ENCODE measurements around the gene ARGLU1. TPM values are rescaled to one million over a fixed set of nuclear protein-coding genes. Genes with fewer than 3 reads are reported as not detected.

ARGLU1 gene
- total RNA-seq, 1 donor from 2014 or later: 242 TPM

DNA sequence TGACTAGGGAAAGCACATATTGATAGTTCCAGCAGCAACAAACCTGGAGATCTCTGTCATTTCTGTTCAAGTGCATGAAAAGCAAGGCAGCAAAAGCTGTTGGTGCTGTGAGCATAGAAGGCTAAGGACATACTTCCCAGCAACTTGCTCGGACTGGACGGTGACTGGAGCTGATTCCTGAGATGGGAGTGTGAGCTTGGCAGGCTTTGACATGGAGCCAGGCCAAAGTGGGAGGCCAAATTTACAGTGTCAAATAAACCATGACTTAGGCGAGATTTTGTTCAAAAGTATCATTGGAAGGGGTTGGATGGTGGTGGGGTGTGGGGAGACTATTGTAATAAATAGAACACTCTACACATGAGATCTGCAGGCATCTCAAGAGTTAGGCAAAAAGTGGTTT lies 5.9 kb upstream of the ARGLU1 start:
- TF ChIP-seq, protein P1, sequence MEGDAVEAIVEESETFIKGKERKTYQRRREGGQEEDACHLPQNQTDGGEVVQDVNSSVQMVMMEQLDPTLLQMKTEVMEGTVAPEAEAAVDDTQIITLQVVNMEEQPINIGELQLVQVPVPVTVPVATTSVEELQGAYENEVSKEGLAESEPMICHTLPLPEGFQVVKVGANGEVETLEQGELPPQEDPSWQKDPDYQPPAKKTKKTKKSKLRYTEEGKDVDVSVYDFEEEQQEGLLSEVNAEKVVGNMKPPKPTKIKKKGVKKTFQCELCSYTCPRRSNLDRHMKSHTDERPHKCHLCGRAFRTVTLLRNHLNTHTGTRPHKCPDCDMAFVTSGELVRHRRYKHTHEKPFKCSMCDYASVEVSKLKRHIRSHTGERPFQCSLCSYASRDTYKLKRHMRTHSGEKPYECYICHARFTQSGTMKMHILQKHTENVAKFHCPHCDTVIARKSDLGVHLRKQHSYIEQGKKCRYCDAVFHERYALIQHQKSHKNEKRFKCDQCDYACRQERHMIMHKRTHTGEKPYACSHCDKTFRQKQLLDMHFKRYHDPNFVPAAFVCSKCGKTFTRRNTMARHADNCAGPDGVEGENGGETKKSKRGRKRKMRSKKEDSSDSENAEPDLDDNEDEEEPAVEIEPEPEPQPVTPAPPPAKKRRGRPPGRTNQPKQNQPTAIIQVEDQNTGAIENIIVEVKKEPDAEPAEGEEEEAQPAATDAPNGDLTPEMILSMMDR (IDR thresholded peaks at IDR 0.05; ENCODE audit: unreplicated experiment): no peak

DNA sequence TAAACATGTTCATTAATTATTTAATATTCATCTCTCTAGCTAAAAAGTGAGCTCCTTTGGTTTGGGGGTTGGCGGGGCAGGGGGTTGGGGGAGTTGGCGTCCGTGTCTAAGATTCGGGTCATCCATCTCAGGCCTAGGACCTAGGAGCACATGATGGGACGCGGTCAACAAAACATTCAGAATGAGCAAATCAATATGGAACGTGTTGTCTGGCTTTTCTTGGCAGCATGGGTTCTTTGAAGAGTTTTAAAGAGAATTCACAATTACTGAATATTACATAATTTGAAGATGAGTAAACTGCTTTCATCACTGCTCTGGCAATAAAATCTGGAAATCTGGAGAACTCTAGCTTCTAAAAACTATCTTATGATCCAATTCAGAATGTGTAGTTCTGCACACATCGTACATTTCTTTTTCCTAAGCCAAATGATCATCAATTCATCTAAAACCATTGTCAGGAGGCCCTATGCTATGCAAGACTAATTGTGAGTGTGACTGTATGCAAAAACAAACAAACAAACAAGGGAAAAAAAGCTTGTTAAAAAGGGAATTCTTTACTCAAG lies 5.4 kb upstream of the ARGLU1 start:
- no peak for DNase-seq (ENCODE audit: low spot score)
- H3K36me3 Mint-ChIP-seq (ENCODE audit: low read depth, unreplicated experiment): peaks cover 10% of the 10 kb centered on the region
- peaks cover 14% of the 10 kb centered on the region for H3K4me1 Mint-ChIP-seq (ENCODE audit: unreplicated experiment)
- H3K27me3 Mint-ChIP-seq (ENCODE audit: unreplicated experiment): peaks cover 9% of the 10 kb centered on the region
- H3K9me3 Mint-ChIP-seq (ENCODE audit: unreplicated experiment): no peaks in the 10 kb centered on the region
- no peak overlapping the region for H3K4me3 Mint-ChIP-seq (ENCODE audit: unreplicated experiment)
- TF ChIP-seq, protein P1 (IDR thresholded peaks at IDR 0.05; ENCODE audit: unreplicated experiment): no peak
- no peak overlapping the region for H3K27ac Mint-ChIP-seq (ENCODE audit: unreplicated experiment)

More for the DNA sequence above, 5.9 kb upstream of the ARGLU1 start:
- Mint-ChIP-seq H3K4me1 (ENCODE audit: unreplicated experiment) (peaks cover 14% of the 10 kb centered on the region), H3K27ac (ENCODE audit: unreplicated experiment) (no peak overlapping the region), H3K36me3 (ENCODE audit: low read depth, unreplicated experiment) (peaks cover 10% of the 10 kb centered on the region), H3K9me3 (ENCODE audit: unreplicated experiment) (no peaks in the 10 kb centered on the region), H3K27me3 (ENCODE audit: unreplicated experiment) (peaks cover 9% of the 10 kb centered on the region), H3K4me3 (ENCODE audit: unreplicated experiment) (no peak overlapping the region)
- no peak for DNase-seq (ENCODE audit: low spot score)

DNA sequence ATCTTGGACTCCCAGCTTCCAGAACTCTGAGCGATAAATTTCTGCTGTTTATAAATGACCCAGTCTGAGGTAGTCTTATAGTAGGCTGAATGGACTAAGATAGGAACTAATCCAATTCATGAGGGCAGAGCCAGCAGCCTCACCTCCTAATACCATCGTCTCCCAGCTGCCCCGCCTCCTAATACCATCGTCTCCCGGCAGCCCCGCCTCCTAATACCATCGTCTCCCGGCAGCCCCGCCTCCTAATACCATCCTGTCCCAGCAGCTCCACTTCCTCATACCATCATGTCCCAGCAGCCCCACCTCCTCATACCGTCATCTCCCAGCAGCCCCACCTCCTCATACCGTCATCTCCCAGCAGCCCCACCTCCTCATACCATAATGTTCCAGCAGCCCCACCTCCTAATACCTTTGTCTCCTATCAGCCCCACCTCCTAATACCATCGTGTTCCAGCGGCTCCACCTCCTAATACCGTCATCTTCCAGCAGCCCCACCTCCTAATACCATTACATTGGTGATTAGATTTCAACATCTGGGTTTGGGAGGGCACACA lies 2.4 kb upstream of the ARGLU1 start:
- Mint-ChIP-seq H3K27ac (ENCODE audit: unreplicated experiment) (peak overlapping the region; percentile 44), H3K4me3 (ENCODE audit: unreplicated experiment) (peak overlapping the region; percentile 60), H3K9me3 (ENCODE audit: unreplicated experiment) (no peaks in the 10 kb centered on the region), H3K4me1 (ENCODE audit: unreplicated experiment) (peaks cover 29% of the 10 kb centered on the region), H3K27me3 (ENCODE audit: unreplicated experiment) (peaks cover 20% of the 10 kb centered on the region), H3K36me3 (ENCODE audit: low read depth, unreplicated experiment) (peaks cover 16% of the 10 kb centered on the region)
- DNase-seq (ENCODE audit: low spot score): peak; percentile 69
- TF ChIP-seq, protein P1 (IDR thresholded peaks at IDR 0.05; ENCODE audit: unreplicated experiment): no peak

DNA sequence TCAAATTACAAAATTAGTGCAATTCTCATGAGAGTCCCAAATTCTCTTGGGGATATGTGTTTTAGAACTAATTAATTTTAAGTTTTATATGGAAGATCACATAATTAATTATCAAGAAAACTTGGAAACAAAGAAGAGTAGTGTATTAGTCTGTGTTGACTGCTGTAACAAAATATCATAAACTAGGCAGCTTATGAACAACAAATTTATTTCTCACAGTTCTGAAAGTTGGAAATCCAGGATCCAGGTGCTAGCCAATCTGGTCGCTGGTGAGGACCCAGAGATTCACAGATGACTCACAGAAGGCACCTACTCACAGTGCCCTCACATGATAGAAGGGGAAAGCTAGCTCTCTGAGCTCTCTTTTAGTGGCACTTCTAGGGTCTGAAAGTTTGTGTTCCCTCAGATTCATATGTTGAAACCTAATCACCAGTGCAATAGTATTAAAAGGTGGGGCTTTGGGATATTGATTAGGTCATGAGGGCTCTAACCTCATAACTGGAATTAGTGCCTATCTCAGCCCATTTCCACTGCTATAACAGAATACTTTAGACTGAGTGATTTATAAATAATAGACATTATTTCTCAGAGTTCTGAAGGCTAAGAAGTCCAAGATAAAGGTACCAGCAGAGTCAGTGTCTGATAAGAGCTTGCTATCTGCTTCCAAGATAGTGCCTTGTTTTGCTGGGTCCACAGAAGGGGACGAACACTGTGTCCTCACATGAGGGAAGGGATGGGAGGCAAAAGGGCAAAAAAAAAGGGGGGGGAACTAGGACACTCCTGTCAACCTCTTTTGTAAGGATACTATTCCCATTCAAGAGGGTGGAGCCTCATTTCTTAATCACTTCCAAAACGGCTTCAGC lies 1.5 kb upstream of the ARGLU1 start:
- peaks cover 16% of the 10 kb centered on the region for H3K36me3 Mint-ChIP-seq (ENCODE audit: low read depth, unreplicated experiment)
- H3K27me3 Mint-ChIP-seq (ENCODE audit: unreplicated experiment): peaks cover 24% of the 10 kb centered on the region
- no peaks in the 10 kb centered on the region for H3K9me3 Mint-ChIP-seq (ENCODE audit: unreplicated experiment)
- H3K4me3 Mint-ChIP-seq (ENCODE audit: unreplicated experiment): no peak overlapping the region
- no peak overlapping the region for H3K27ac Mint-ChIP-seq (ENCODE audit: unreplicated experiment)
- TF ChIP-seq, protein P1 (IDR thresholded peaks at IDR 0.05; ENCODE audit: unreplicated experiment): no peak
- H3K4me1 Mint-ChIP-seq (ENCODE audit: unreplicated experiment): peaks cover 38% of the 10 kb centered on the region
- DNase-seq (ENCODE audit: low spot score): no peak
